Hepatocyte (in vitro differentiated cells): ENCODE measurements around the gene DEFB113. TPM values are rescaled to one million over a fixed set of nuclear protein-coding genes. Genes with fewer than 3 reads are reported as not detected.

Source experiments
- DNase-seq: peaks from one replicate; pipeline ENCODE4 v3.0.0-alpha.2; 2016; ENCODE audit warnings: low spot score
- H2AFZ ChIP-seq: fragments of 200-600 bp; sonication (generic); 2 replicates; pipeline ENCODE4 v1.6.0; 2016; ENCODE audit warnings: antibody characterized with exemption, mild to moderate bottlenecking
- H3K27ac ChIP-seq: fragments of 200-600 bp; sonication (generic); 2 replicates; pipeline ENCODE4 v1.5.1; 2016; ENCODE audit warnings: mild to moderate bottlenecking
- H3K27me3 ChIP-seq: fragments of 200-600 bp; sonication (generic); 2 replicates; pipeline ENCODE4 v1.6.1; 2016
- H3K36me3 ChIP-seq: fragments of 200-600 bp; sonication (generic); replicated peaks from 2 replicates; pipeline ENCODE4 v1.5.1; 2016; ENCODE audit warnings: low read depth; ENCODE audit not compliant: insufficient read depth
- H3K4me1 ChIP-seq: fragments of 200-600 bp; sonication (generic); 2 replicates; pipeline ENCODE4 v1.5.1; 2016; ENCODE audit warnings: mild to moderate bottlenecking, moderate library complexity; ENCODE audit not compliant: insufficient read depth
- H3K4me2 ChIP-seq: fragments of 200-600 bp; sonication (generic); 2 replicates; pipeline ENCODE4 v1.6.0; 2016
- H3K4me3 ChIP-seq: fragments of 200-600 bp; sonication (generic); 2 replicates; pipeline ENCODE4 v1.5.1; 2016; ENCODE audit warnings: mild to moderate bottlenecking
- H3K79me2 ChIP-seq: fragments of 200-600 bp; sonication (generic); 2 replicates; pipeline ENCODE4 v1.6.0; 2017; ENCODE audit warnings: mild to moderate bottlenecking
- H3K9me2 ChIP-seq: fragments of 200-600 bp; sonication (generic); replicated peaks from 2 replicates; pipeline ENCODE4 v1.6.0; 2017; ENCODE audit warnings: mild to moderate bottlenecking; ENCODE audit not compliant: insufficient read depth
- H3K9me3 ChIP-seq: fragments of 200-600 bp; sonication (generic); 2 replicates; pipeline ENCODE4 v1.5.1; 2016; ENCODE audit warnings: low read depth, mild to moderate bottlenecking
- H4K20me1 ChIP-seq: fragments of 200-600 bp; sonication (generic); 2 replicates; pipeline ENCODE4 v1.6.0; 2016; ENCODE audit warnings: mild to moderate bottlenecking; ENCODE audit not compliant: insufficient read depth, poor library complexity, severe bottlenecking
- EZH2 ChIP-seq: fragments of 200-600 bp; sonication (generic); IDR thresholded peaks from 2 replicates; pipeline ENCODE4 v1.6.1; 2016; ENCODE audit warnings: antibody characterized with exemption, mild to moderate bottlenecking, borderline replicate concordance
- EZH2phosphoT487 ChIP-seq: fragments of 200-600 bp; sonication (generic); IDR thresholded peaks from one replicate; pipeline ENCODE4 v1.6.1; 2018; ENCODE audit warnings: antibody characterized with exemption, mild to moderate bottlenecking, low read depth, moderate library complexity; ENCODE audit not compliant: unreplicated experiment, severe bottlenecking
- WGBS: methylation state at CpG from one replicate; pipeline ENCODE4 v1.1.6; 2016; ENCODE audit warnings: low lambda C conversion rate; ENCODE audit errors: missing lambda C conversion rate; 5-methylcytosine and 5-hydroxymethylcytosine counted together
- polyA plus RNA-seq: library from polyadenylated mRNA; unstranded; fragments of >200 nt; fragmentation: Nextera tagmentation; extraction: Ambion mirVana; gene quantifications from 2 replicates; pipeline ENCODE4 v1.2.1, GENCODE V29; 2016
- total RNA-seq: library from RNA; depleted of rRNA; stranded (reverse); fragments of >200 nt; gene quantifications from 2 replicates; pipeline ENCODE4 v1.2.3, GENCODE V29; 2014
- TF ChIP-seq, protein P1 (sequence below): fragments of 200-600 bp; sonication (generic); IDR thresholded peaks from 2 replicates; pipeline ENCODE4 v1.5.1; 2016; ENCODE audit warnings: antibody characterized with exemption, mild to moderate bottlenecking; ENCODE audit not compliant: poor library complexity

DEFB113 gene
- total and polyA plus RNA-seq, 2 experiments from 2014 or later, result not detected

GRCh38 chr6:49966823-49967222 lies 2.6 kb downstream of the DEFB113 start:
- H3K9me3 ChIP-seq, result no peaks in the 10 kb centered on the region
- H3K4me2 ChIP-seq, result no peak overlapping the region
- H3K4me3 ChIP-seq, result no peak overlapping the region
- no peak overlapping the region for H2AFZ ChIP-seq
- H3K36me3 ChIP-seq, result no peaks in the 10 kb centered on the region
- no peak overlapping the region for H3K27ac ChIP-seq
- WGBS, result 61% methylated on average over 2 of the region's 2 CpGs
- H3K79me2 ChIP-seq, result no peaks in the 10 kb centered on the region
- no peak for DNase-seq
- no peaks in the 10 kb centered on the region for H3K9me2 ChIP-seq
- H3K27me3 ChIP-seq, result peaks cover 3% of the 10 kb centered on the region
- H4K20me1 ChIP-seq, result no peaks in the 10 kb centered on the region
- H3K4me1 ChIP-seq, result no peaks in the 10 kb centered on the region
- TF ChIP-seq, protein P1, sequence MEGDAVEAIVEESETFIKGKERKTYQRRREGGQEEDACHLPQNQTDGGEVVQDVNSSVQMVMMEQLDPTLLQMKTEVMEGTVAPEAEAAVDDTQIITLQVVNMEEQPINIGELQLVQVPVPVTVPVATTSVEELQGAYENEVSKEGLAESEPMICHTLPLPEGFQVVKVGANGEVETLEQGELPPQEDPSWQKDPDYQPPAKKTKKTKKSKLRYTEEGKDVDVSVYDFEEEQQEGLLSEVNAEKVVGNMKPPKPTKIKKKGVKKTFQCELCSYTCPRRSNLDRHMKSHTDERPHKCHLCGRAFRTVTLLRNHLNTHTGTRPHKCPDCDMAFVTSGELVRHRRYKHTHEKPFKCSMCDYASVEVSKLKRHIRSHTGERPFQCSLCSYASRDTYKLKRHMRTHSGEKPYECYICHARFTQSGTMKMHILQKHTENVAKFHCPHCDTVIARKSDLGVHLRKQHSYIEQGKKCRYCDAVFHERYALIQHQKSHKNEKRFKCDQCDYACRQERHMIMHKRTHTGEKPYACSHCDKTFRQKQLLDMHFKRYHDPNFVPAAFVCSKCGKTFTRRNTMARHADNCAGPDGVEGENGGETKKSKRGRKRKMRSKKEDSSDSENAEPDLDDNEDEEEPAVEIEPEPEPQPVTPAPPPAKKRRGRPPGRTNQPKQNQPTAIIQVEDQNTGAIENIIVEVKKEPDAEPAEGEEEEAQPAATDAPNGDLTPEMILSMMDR, result no peak
- TF ChIP-seq EZH2 (no peak), EZH2phosphoT487 (no peak)

DNA sequence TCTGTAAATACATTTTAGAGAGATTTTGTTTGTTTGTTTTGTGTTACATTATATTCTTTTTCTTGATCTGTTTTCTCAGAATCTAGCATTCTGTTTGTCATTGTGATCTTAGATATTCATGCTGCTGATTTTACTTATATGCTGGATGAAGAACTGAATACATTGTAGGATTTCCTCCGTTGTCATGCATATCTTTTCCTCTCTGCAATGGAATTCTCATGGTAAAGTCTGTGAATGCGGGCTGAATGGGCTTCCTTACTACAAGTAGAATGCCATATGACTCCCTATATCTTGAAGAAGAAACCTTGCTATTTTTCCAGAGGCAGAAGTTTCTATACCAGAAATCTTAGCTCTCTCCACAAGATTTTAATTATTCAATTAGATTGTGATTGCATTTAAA lies 3.1 kb downstream of the DEFB113 start:
- DNase-seq, result no peak
- H3K79me2 ChIP-seq, result no peaks in the 10 kb centered on the region
- no peak overlapping the region for H3K4me3 ChIP-seq
- H3K27me3 ChIP-seq, result peaks cover 3% of the 10 kb centered on the region
- H3K9me2 ChIP-seq, result no peaks in the 10 kb centered on the region
- H4K20me1 ChIP-seq, result no peaks in the 10 kb centered on the region
- H3K27ac ChIP-seq, result no peak overlapping the region
- no peaks in the 10 kb centered on the region for H3K36me3 ChIP-seq
- no peak overlapping the region for H2AFZ ChIP-seq
- 27% methylated on average over 2 of the region's 2 CpGs for WGBS
- H3K4me1 ChIP-seq, result no peaks in the 10 kb centered on the region
- no peaks in the 10 kb centered on the region for H3K9me3 ChIP-seq
- H3K4me2 ChIP-seq, result no peak overlapping the region
- no peak for TF ChIP-seq EZH2phosphoT487
- TF ChIP-seq EZH2, result no peak
- TF ChIP-seq, protein P1, result no peak

DNA sequence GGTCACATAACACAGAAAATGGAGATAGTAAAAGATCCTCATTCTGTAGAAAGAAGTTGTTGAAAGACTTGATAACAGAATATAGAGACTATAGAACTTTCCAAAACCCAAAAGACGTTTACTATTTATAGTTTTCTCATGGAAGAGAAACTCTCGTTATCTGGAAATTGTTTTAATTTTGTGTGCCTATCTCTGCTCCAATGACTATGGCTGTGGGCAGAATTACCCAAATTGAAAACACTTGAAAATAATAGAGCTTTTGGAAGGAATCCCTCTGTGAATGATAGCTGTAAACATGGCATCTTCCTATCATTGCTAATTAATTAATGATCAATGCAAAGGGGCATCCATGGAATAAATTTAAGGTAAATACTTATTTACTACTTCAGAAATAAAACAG lies 5.4 kb downstream of the DEFB113 start, which contains the start of gene DEFB114:
TSS of gene DEFB114 (minus strand) at position 101 of the 400 bp plus-strand sequence. CDS start at position 42, 59 bp downstream.
- Histone ChIP-seq H4K20me1 (no peaks in the 10 kb centered on the region), H3K4me1 (no peaks in the 10 kb centered on the region), H3K9me2 (no peaks in the 10 kb centered on the region), H3K4me3 (no peak within 1 kb of the TSS), H3K9me3 (no peaks in the 10 kb centered on the region), H3K79me2 (no peaks in the 10 kb centered on the region), H3K36me3 (no peaks in the 10 kb centered on the region), H3K27me3 (peaks cover 3% of the 10 kb centered on the region), H2AFZ (no peak within 1 kb of the TSS), H3K27ac (no peak within 1 kb of the TSS), H3K4me2 (no peak within 1 kb of the TSS)
- no peak for TF ChIP-seq EZH2
- TF ChIP-seq, protein P1, result no peak
- no peak for TF ChIP-seq EZH2phosphoT487
- WGBS, result 66% methylated on average over 2 of the region's 2 CpGs
- no peak for DNase-seq

DNA sequence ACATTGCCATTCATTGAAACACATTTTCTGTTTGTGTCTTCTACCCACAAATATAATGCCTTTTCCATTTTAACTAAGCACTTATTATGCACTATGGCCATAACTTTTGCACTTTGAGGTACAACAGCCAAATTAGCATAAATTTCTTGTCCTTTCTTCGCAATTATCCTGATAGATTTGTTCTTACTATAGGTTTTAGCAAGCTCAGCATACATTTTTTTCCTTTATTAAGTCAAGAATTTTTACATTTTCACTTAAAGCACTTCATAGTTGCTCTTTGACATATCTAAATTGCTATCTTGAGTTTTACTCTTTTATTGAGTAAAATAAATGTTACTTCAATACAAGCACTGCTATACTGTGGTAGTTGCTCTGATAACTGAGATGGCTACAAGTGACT lies 11.2 kb downstream of the DEFB113 start:
- DNase-seq, result no peak
- no peak overlapping the region for H3K4me3 ChIP-seq
- WGBS, result 83% methylated on average over 1 of the region's 1 CpG
- no peaks in the 10 kb centered on the region for H3K27me3 ChIP-seq
- no peaks in the 10 kb centered on the region for H3K9me3 ChIP-seq
- no peaks in the 10 kb centered on the region for H3K79me2 ChIP-seq
- no peaks in the 10 kb centered on the region for H3K36me3 ChIP-seq
- H2AFZ ChIP-seq, result no peak overlapping the region
- no peaks in the 10 kb centered on the region for H3K4me1 ChIP-seq
- no peak overlapping the region for H3K4me2 ChIP-seq
- H3K9me2 ChIP-seq, result no peaks in the 10 kb centered on the region
- TF ChIP-seq, protein P1, result no peak
- no peak for TF ChIP-seq EZH2phosphoT487
- TF ChIP-seq EZH2, result no peak
- no peak overlapping the region for H3K27ac ChIP-seq
- no peaks in the 10 kb centered on the region for H4K20me1 ChIP-seq
